DMS153 treated with DMSO at 0.1 percent for 48 hours (cell line): ENCODE measurements around the gene SHISA5.

Source experiments
- DNase-seq: peaks from one replicate; lab custom pipeline; 2025; ENCODE audit not compliant: unreplicated experiment; lab: John Stamatoyannopoulos, UW

The SHISA5 gene

DNA sequence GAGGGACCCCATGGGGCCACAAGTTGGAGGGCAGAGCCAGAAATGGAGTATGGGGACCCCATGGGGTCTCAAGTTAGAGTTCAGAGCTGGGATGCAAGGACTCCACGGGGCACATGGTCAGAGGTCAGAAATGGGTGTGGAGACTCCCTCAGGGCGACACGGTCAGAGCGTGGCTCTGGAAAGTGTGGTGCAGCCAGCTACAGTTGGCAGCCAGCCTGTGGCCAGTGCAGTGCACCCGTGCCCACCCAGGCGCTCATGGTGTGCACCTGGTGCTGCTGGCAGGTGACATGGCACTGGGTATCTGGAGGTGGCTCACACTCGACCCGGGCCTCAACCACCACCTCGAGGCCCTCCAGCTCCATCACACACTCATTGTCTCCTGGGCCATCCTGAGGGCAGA is 85.3 kb downstream of the SHISA5 start:
- DNase-seq = no peak

DNA sequence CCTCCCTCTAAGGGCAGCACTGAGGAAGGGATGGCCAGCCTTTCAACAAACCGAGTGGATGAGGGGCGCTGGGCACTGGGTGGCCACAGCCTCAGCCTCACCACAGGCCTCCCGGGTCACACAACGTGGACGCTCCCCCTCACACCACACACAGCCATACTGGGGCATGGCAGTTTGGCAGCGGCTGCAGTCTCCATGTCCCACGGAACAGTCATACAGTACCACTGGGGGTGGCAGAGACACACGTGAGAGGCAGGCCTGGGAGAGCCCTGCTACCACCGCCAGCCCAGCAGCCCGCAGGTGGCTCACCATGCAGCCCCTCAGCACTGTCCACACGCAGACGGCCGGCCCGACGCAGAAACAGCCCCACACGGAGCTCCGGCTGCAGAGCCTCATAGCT is 85.8 kb downstream of the SHISA5 start:
- no peak for DNase-seq
